KMS-11 (cell line): ENCODE measurements around the gene IPO8.
"Not testable (repeated sequence)": the region's sequence is repeated elsewhere in the genome, so short reads cannot be mapped to it uniquely, and the experiment has no call there.

ENCODE experiments used
- H2AFZ ChIP-seq: fragments of 200-600 bp; sonication (generic); 2 replicates; pipeline ENCODE4 v1.6.1; 2016; ENCODE audit warnings: antibody characterized with exemption, mixed run types, low read depth
- H3K27ac ChIP-seq: fragments of 200-600 bp; sonication (generic); 2 replicates; pipeline ENCODE4 v1.6.1; 2016; ENCODE audit warnings: mild to moderate bottlenecking, mixed run types
- H3K27me3 ChIP-seq: fragments of 200-600 bp; sonication (generic); 2 replicates; pipeline ENCODE4 v1.6.1; 2017; ENCODE audit warnings: mild to moderate bottlenecking, low read depth, mixed run types, moderate library complexity; ENCODE audit not compliant: insufficient read depth
- H3K36me3 ChIP-seq: fragments of 200-600 bp; sonication (generic); 2 replicates; pipeline ENCODE4 v1.6.1; 2017; ENCODE audit warnings: mild to moderate bottlenecking, mixed run types; ENCODE audit not compliant: insufficient read depth
- H3K4me1 ChIP-seq: fragments of 200-600 bp; sonication (generic); 2 replicates; pipeline ENCODE4 v1.6.1; 2016; ENCODE audit warnings: mild to moderate bottlenecking, low read depth, mixed run types; ENCODE audit not compliant: poor library complexity, severe bottlenecking
- H3K4me2 ChIP-seq: fragments of 200-600 bp; sonication (generic); 2 replicates; pipeline ENCODE4 v1.7.0; 2016; ENCODE audit warnings: mild to moderate bottlenecking, mixed run types
- H3K4me3 ChIP-seq: fragments of 200-600 bp; sonication (generic); IDR thresholded peaks from 2 replicates; pipeline ENCODE4 v1.6.1; 2017; ENCODE audit warnings: low read depth, low read length, mixed read lengths; ENCODE audit not compliant: insufficient read depth
- H3K79me2 ChIP-seq: fragments of 200-600 bp; sonication (generic); 2 replicates; pipeline ENCODE4 v1.6.1; 2016; ENCODE audit warnings: low read depth, mixed run types; ENCODE audit not compliant: insufficient read depth
- H3K9ac ChIP-seq: fragments of 200-600 bp; sonication (generic); 2 replicates; pipeline ENCODE4 v1.6.1; 2016; ENCODE audit warnings: mild to moderate bottlenecking, mixed run types
- H4K20me1 ChIP-seq: fragments of 200-600 bp; sonication (generic); 2 replicates; pipeline ENCODE4 v1.6.1; 2016; ENCODE audit warnings: mild to moderate bottlenecking, mixed run types; ENCODE audit not compliant: insufficient read depth
- TF ChIP-seq, protein P1 (sequence below): fragments of 200-600 bp; sonication (generic); conservative IDR thresholded peaks from 2 replicates; pipeline ENCODE4 v1.6.1; 2017; ENCODE audit warnings: low read depth, mild to moderate bottlenecking, antibody characterized with exemption, low read length, moderate library complexity, mixed read lengths

IPO8 gene

DNA sequence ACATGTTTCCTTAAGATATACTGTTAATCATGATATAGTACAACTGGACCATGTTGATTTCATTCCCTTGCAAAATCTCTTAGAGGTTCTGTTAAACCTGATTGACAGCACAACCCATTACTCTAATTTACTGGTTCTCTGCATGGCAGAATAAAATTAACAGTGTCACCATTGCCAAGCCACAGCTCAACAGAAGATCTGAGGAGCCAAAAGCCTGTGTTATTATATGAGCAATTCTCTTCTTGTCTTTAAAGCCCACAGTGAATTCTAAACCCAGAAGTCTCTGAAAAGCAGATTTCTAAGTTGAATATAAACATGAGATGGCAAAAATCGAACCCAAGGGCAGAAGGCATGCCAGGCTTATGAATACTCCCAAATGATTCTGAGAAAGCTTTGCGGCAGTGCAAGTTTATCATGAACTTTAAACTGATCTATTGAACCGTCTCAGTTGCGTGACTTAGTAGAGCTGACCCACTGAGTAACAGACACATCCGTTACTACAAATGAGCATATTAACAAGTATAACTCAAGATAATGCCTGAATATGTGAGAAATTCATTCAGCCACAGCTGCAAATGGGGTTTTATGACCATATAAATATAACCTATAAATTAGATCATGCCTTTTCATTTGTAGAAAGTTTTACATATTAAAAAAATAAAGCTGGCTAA, 78.2 kb downstream of the IPO8 start:
- Histone ChIP-seq H3K4me3 (no peak overlapping the region), H3K9ac (no peak overlapping the region), H4K20me1 (no peaks in the 10 kb centered on the region), H3K4me2 (no peak overlapping the region), H2AFZ (no peak overlapping the region), H3K36me3 (no peaks in the 10 kb centered on the region), H3K27me3 (no peaks in the 10 kb centered on the region), H3K79me2 (no peaks in the 10 kb centered on the region), H3K27ac (no peak overlapping the region), H3K4me1 (no peaks in the 10 kb centered on the region)
- TF ChIP-seq, protein P1, sequence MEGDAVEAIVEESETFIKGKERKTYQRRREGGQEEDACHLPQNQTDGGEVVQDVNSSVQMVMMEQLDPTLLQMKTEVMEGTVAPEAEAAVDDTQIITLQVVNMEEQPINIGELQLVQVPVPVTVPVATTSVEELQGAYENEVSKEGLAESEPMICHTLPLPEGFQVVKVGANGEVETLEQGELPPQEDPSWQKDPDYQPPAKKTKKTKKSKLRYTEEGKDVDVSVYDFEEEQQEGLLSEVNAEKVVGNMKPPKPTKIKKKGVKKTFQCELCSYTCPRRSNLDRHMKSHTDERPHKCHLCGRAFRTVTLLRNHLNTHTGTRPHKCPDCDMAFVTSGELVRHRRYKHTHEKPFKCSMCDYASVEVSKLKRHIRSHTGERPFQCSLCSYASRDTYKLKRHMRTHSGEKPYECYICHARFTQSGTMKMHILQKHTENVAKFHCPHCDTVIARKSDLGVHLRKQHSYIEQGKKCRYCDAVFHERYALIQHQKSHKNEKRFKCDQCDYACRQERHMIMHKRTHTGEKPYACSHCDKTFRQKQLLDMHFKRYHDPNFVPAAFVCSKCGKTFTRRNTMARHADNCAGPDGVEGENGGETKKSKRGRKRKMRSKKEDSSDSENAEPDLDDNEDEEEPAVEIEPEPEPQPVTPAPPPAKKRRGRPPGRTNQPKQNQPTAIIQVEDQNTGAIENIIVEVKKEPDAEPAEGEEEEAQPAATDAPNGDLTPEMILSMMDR, result no peak

DNA sequence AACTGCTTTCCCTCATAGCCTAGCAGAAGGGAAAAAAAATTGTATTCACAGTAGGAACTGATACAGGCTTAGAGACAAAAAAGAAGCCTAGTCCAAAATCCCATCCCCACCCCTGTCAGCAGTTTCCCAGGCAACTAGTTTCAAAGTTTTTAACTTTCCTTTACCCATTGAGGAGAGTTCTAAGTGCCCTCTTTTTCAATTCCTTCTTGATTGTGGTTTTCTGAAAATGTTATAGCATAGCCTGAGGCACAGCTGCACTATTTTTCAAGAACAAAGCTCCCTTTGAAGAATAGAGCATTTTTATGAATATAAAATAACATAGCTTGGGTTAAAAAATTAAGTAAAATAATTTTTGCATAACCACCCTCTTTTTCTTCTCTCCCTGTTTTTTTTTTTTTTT, 81.6 kb downstream of the IPO8 start:
- Histone ChIP-seq H3K9ac (no peak overlapping the region), H3K4me2 (no peak overlapping the region), H3K79me2 (no peaks in the 10 kb centered on the region), H3K36me3 (no peaks in the 10 kb centered on the region), H2AFZ (no peak overlapping the region), H3K4me3 (no peak overlapping the region), H4K20me1 (no peaks in the 10 kb centered on the region), H3K27me3 (no peaks in the 10 kb centered on the region), H3K4me1 (no peaks in the 10 kb centered on the region), H3K27ac (no peak overlapping the region)
- TF ChIP-seq, protein P1, result no peak

DNA sequence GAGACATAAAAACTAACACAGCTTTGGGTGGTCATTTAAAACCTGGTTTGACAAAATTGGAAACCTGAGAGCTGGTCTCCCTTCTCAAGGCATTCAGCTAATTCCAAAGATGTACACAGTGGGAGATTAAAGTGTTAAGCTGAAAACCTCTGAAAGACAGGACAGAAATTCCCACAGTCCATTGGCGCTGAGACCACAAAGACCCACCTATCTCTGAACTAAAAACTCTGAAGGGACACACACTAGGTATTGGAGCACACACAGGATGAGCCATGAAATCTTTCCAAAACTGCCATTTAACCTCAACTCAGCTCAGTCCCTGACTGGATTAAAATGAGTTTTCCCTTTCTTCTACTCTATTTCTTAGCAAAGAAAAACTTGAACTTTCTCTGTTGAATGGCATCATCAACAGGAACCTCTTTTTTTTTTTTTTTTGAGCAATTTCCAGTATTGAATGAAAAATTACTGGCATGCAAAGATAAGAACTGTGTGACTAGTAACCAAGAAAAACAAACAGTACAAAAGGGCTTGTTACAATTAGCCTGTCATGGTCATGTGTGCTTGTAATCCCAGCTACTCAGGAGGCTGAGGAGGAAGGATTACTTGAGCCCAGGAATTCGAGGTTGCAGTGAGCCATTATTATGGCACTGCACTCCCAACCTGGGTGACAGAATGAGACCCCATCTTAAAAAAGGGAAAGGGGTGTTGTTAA, 82.4 kb downstream of the IPO8 start:
- H3K27ac ChIP-seq, result no peak overlapping the region
- no peaks in the 10 kb centered on the region for H3K36me3 ChIP-seq
- no peak overlapping the region for H3K9ac ChIP-seq
- no peaks in the 10 kb centered on the region for H3K4me1 ChIP-seq
- TF ChIP-seq, protein P1, result no peak
- no peak overlapping the region for H3K4me3 ChIP-seq
- H3K27me3 ChIP-seq, result no peaks in the 10 kb centered on the region
- H3K79me2 ChIP-seq, result no peaks in the 10 kb centered on the region
- H3K4me2 ChIP-seq, result no peak overlapping the region
- no peaks in the 10 kb centered on the region for H4K20me1 ChIP-seq
- H2AFZ ChIP-seq, result no peak overlapping the region

DNA sequence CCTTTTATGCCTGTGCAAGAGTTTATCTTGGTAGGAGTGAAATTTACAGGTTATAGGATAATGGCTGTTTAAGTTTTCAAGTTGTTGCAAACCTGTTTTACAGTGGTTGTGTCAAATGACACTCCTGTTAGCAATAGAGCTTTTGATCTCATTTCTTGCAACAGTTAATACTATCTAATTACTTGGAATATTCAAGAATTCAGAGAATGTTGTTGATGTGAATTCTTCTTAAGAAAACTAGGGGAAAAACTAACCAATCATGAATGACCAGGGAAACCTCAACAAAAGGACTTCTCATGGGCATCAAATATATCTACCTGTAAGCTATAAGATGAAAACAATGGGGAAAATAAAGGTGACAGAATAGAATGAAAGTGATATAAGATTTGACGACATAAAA, 85.0 kb downstream of the IPO8 start:
- no peak overlapping the region for H3K27ac ChIP-seq
- no peaks in the 10 kb centered on the region for H3K79me2 ChIP-seq
- no peak overlapping the region for H3K4me2 ChIP-seq
- no peak overlapping the region for H3K9ac ChIP-seq
- TF ChIP-seq, protein P1, result no peak
- H3K4me1 ChIP-seq, result no peaks in the 10 kb centered on the region
- H2AFZ ChIP-seq, result no peak overlapping the region
- no peak overlapping the region for H3K4me3 ChIP-seq
- H3K36me3 ChIP-seq, result no peaks in the 10 kb centered on the region
- no peaks in the 10 kb centered on the region for H4K20me1 ChIP-seq
- H3K27me3 ChIP-seq, result no peaks in the 10 kb centered on the region

DNA sequence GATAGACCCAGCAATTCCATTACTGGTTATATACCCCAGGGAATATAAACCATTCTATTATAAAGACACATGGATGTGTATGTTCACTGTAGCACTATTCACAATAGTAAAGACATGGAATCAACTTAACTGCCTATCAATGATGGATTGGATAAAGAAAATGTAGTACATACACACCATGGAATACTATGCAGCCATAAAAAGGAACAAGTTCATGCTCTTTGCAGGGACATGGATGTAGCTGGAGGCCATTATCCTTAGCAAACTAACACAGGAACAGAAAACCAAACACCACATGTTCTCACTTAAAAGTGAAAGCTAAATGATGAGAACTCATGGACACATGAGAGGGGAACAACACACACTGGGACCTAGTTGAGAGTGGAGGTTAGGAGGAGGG, 85.8 kb downstream of the IPO8 start:
- not testable (repeated sequence) for H4K20me1 ChIP-seq, H2AFZ ChIP-seq, H3K9ac ChIP-seq, H3K4me1 ChIP-seq, H3K27ac ChIP-seq, H3K36me3 ChIP-seq, H3K79me2 ChIP-seq, H3K27me3 ChIP-seq, H3K4me2 ChIP-seq, H3K4me3 ChIP-seq

DNA sequence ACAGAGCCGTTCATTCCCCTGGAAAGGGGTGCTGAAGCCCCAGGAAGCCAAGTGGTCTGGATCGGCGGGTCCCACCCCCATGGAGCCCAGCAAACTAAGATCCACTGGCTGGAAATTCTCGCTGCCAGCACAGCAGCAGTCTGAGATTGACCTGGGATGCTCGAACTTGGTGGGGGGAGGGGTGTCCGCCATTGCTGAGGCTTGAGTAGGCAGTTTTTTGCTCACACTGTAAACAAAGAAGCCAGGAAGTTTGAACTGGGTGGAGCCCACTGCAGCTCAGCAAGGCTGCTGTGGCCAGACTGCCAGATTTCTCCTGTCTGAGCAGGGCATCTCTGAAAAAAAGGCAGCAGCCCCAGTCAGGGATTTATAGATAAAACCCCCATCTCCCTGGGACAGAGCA, 91.4 kb downstream of the IPO8 start:
- not testable (repeated sequence) for H4K20me1 ChIP-seq, H2AFZ ChIP-seq, H3K36me3 ChIP-seq, H3K4me3 ChIP-seq, H3K9ac ChIP-seq, H3K27ac ChIP-seq, H3K27me3 ChIP-seq, H3K79me2 ChIP-seq, H3K4me2 ChIP-seq, H3K4me1 ChIP-seq
